Right cardiac atrium (tissue), 5 donors: ENCODE data around the gene PDE4D. TPM values are rescaled to one million over a fixed set of nuclear protein-coding genes. Genes with fewer than 3 reads are reported as not detected.
"Not testable (repeated sequence)": the region's sequence is repeated elsewhere in the genome, so short reads cannot be mapped to it uniquely, and the experiment has no call there.

Experiments
- ATAC-seq, 2 donors: fragments of 200-7000 bp; cut with Tn5 transposase; one replicate each; pipeline versions ENCODE4 v1.8.0 to v1.9.1; 2020; ENCODE audit warnings: moderate library complexity in 2 of 2, mild to moderate bottlenecking in 1 of 2
- DNase-seq, 3 donors: peaks; one replicate each; pipeline ENCODE4 v3.0.0-alpha.2; 2020
- H3K27ac ChIP-seq: one replicate; pipeline ENCODE4 v1.5.1; 2013; ENCODE audit warnings: mild to moderate bottlenecking, low read length, control low read depth, moderate library complexity
- H3K27me3 ChIP-seq: one replicate; pipeline ENCODE4 v1.6.1; 2013; ENCODE audit not compliant: control insufficient read depth, insufficient read depth
- H3K4me1 ChIP-seq: one replicate; pipeline ENCODE4 v1.6.1; 2013; ENCODE audit warnings: low read length; ENCODE audit not compliant: control insufficient read depth, insufficient read depth
- H3K4me3 ChIP-seq: one replicate; pipeline ENCODE4 v1.5.1; 2013; ENCODE audit warnings: low read length, control low read depth
- H3K9me3 ChIP-seq: one replicate; pipeline ENCODE4 v1.6.1; 2013; ENCODE audit warnings: low read length; ENCODE audit not compliant: control insufficient read depth
- WGBS: extraction: QIAGEN DNeasy Blood & Tissue Kit; methylation state at CpG from one replicate; pipeline ENCODE4 v1.1.7; 2013; 5-methylcytosine and 5-hydroxymethylcytosine counted together
- intact Hi-C, 4 donors: fragments of 100-400 bp; cut with DNase I; formaldehyde crosslinking; loops; one replicate each; pipeline versions ENCODE4 v1.11.0 to v1.14.0; 2022 to 2023
- polyA plus RNA-seq: library from polyadenylated mRNA; stranded (reverse); fragments of 200-250 nt; gene quantifications from one replicate; pipeline ENCODE4 v1.2.3, GENCODE V29; 2013
- total RNA-seq, 4 donors: library from RNA; stranded (reverse); fragmentation: NEBNext Ultra II Directional; extraction: Animal tissue kit (Norgen Biotek cat#: 25700); gene quantifications; one replicate each; pipeline ENCODE4 v1.2.1, GENCODE V29; 2021
- donor health status: healthy with polysubstance abuse.
- donor health status: DM: no; HTN: yes; CAD: no.
- donor health status: DM: no; HTN: no; CAD: no.
- donor health status: DM: no; HTN: yes; CAD: no; lungs with severe emphysema.
- donor health status: DM: yes; HTN: yes; CAD: no.

PDE4D gene
- total and polyA plus RNA-seq, 5 donors, result 13.2 to 104 (median 38.8) TPM

DNA sequence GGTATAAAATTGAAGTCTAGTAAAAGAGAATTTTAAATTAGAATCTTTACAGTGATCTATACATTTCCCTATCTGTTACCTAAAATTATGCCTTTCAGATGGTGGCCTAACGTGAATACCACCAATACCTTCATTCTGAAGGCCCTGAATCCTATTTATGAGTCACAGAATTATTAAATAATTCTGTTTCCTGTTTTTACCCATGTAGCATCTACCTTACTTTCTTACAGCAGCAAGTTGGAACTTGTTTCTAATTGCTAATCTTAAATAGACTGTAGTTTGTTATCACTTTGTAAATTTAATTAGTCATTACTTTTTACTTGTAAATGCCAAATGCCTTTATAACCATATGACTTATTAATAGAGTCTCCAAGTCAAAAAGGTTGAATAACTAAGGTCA is 135.0 kb downstream of the PDE4D start:
- ATAC-seq (no peak), DNase-seq (no peak)
- H3K27ac ChIP-seq, result no peak overlapping the region
- no peaks in the 10 kb centered on the region for H3K4me1 ChIP-seq
- H3K4me3 ChIP-seq, result no peak overlapping the region
- no peaks in the 10 kb centered on the region for H3K27me3 ChIP-seq
- intact Hi-C loops, result no loop called here
- no peaks in the 10 kb centered on the region for H3K9me3 ChIP-seq
- 85% methylated on average over 1 of the region's 1 CpG for WGBS

DNA sequence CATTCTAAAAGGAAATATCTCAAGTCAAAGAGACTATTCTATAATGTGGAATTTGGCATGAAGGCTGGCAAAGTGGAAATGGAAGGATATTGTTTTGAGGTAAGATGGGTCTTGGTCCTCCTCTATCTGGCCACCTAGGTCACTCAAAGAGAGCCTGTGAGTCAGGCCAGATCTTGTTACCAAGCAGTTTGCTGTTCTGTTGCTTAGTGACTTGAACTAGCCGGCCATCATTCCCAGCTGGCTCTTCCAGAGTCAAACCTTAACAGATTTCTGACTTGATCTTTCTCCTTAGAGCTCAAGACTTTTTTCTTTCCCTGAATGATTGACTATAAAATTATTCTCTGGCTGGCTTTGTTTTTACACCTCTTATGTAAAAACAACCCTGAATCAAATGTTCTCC is 136.1 kb downstream of the PDE4D start:
- 86% methylated on average over 1 of the region's 1 CpG for WGBS
- intact Hi-C loops, result no loop called here
- no peak for ATAC-seq
- Histone ChIP-seq H3K4me1 (no peaks in the 10 kb centered on the region), H3K9me3 (no peaks in the 10 kb centered on the region), H3K4me3 (no peak overlapping the region), H3K27ac (no peak overlapping the region), H3K27me3 (no peaks in the 10 kb centered on the region)
- no peak for DNase-seq

DNA sequence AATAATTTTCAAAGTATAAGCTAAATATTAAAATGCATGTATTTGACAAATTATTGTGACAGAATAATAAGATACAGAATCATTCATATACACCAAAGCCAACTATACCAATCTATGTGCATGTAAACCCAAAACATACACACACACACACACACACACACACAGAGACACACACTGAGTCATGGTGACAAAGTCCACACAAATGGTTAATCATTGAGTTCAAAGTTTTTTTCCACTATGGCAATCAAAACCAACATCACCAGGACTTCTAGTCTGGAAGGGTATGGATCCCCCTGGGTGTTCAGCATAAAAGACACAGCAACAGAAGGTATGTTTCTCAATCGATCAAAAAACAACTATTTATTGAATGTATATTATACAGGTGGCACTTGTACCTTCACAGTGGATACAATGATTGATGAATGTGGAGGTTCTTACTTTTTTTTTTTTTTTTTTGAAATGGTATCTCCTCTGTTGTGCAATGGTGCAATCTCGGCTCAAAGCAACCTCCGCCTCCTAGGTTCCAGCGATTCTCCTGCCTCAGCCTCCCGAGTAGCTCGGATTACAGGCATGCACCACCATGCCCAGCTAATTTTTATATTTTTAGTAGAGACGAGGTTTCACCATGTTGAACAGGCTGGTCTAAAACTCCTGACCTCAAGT is 137.0 kb downstream of the PDE4D start:
- H3K9me3 ChIP-seq, result no peaks in the 10 kb centered on the region
- no peak overlapping the region for H3K4me3 ChIP-seq
- DNase-seq (no peak), ATAC-seq (no peak)
- no peaks in the 10 kb centered on the region for H3K4me1 ChIP-seq
- H3K27me3 ChIP-seq, result no peaks in the 10 kb centered on the region
- no peak overlapping the region for H3K27ac ChIP-seq
- intact Hi-C loops, result no loop called here
- WGBS, result 96% methylated on average over 7 of the region's 7 CpGs

DNA sequence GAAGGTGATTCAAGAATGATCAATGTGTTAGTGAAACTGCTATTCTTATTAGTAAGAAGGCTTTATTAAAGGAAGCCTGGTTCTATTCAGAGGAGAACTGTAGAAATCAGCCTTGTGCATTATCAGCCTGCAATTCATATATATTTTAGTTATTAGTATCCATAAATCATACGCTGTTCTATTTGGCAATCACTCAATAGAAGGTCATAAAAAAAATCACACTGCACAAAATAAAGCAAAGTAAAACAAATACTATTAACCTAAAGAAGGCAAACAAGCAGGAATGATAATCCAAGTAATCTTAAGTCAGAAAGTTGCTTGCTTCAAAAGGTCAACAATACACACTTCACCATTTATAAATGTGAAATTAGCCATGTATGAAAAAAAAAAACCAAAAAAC is 138.1 kb downstream of the PDE4D start:
- intact Hi-C loops, result no loop called here
- Histone ChIP-seq H3K9me3 (no peaks in the 10 kb centered on the region), H3K27me3 (no peaks in the 10 kb centered on the region), H3K4me3 (no peak overlapping the region), H3K27ac (no peak overlapping the region), H3K4me1 (no peaks in the 10 kb centered on the region)
- 96% methylated on average over 1 of the region's 1 CpG for WGBS
- DNase-seq (no peak), ATAC-seq (no peak)

DNA sequence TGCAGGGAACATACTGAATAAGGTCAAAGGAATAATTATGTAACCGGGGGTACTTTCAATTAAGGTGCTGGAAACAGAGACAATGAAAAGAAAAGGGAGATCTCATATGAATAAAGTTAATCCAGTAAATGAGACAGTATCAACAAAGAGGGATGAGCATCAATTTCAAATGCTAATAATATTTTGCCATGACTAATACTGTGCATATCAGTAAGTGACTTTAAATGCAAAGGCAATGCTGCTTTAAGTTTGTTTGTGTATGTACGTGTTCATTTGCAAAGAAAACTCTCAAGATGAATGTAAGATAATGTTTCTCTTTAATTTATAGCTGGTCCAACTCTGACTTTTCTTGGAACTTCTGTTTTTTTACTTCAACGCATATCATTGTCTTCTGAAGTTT is 139.9 kb downstream of the PDE4D start:
- 87% methylated on average over 3 of the region's 3 CpGs for WGBS
- no peak for ATAC-seq
- intact Hi-C loops, result no loop called here
- no peak for DNase-seq
- Histone ChIP-seq H3K27me3 (no peaks in the 10 kb centered on the region), H3K4me1 (no peaks in the 10 kb centered on the region), H3K9me3 (no peaks in the 10 kb centered on the region), H3K4me3 (no peak overlapping the region), H3K27ac (no peak overlapping the region)

DNA sequence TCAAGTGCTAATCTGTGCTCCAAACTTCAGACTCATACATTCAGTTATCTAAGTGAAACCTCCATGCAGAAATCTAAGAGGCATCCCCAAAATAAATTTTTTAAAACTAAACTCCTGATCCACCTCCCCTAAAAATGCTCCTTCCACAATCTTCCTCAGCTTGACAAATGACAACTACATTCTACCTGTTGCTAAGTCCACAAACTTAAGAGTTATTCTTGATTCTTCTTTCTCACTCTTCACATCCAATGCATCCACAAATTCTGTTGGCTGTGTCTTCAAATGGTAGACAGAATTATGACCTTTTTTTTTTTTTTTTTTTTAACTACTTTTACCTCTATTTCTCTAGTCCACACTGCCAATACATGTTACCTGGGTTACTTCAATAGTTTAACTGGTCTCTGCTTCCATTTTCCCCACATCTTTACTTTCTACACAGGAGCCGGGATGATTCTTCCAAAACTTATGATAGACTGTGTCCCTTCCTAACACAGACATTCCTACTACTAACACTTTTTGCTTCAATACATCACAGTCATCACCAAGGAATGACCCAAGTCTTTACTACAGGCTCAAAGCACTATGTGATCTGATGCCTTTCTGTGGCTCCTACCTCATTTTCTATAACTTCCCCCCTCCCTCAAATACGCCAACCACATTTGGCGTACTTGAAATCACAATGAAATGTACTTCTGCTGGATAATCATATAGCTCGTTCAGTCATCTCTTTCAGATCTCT is 143.6 kb downstream of the PDE4D start:
- DNase-seq, result no peak
- H3K9me3 ChIP-seq, result no peaks in the 10 kb centered on the region
- no peak overlapping the region for H3K27ac ChIP-seq
- no peaks in the 10 kb centered on the region for H3K27me3 ChIP-seq
- H3K4me1 ChIP-seq, result peaks cover 2% of the 10 kb centered on the region
- 96% methylated on average over 4 of the region's 4 CpGs for WGBS
- H3K4me3 ChIP-seq, result no peak overlapping the region
- ATAC-seq, result no peak
- intact Hi-C loops, result no loop called here

DNA sequence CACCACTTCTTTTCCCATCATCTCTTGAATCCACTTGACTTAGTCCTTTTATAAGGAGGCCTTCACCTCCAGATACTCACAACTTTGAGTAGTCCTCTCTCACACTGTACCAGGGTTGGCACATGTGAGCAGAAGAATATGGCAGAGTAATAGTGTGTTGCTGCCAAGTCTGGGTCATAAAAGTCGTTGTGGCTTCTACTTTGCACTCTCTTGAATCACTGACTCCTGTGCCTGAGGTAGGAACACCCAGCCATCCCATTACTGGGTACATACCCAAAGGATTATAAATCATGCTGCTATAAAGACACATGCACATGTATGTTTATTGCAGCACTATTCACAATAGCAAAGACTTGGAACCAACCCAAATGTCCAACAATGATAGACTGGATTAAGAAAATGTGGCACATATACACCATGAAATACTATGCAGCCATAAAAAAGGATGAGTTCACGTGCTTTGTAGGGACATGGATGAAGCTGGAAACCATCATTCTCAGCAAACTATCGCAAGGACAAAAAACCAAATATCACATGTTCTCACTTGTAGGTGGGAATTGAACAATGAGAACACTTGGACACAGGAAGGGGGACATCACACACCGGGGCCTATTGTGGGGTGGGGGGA is 145.4 kb downstream of the PDE4D start:
- H3K9me3 ChIP-seq, intact Hi-C loops, ATAC-seq, DNase-seq, H3K4me1 ChIP-seq, H3K4me3 ChIP-seq, H3K27me3 ChIP-seq, H3K27ac ChIP-seq: not testable (repeated sequence)
- 93% methylated on average over 4 of the region's 4 CpGs for WGBS

DNA sequence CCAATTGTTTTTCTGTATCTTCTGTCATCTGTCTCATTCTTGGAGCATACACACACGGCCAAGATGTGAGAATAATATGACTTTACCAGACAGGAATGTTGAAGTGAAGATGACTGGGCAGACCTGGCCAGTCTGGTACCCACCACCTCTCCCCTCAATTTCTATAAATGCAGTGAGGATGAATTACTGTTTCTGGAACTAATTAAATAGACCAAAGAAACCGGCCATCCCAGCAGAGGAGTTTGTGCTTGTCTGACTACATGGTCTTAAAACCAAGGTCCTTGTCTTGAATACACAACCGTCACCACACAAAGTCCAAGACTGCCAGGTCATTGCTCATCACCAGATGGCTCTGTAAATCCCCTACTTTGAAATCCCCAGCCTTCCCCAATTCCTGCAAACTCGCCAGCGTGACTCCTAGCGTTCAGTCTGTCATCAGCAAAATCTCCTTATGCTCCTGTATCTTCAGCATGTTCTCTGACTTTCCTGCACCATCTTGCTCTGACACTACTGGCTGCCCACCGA is 147.2 kb downstream of the PDE4D start:
- Histone ChIP-seq H3K9me3 (no peaks in the 10 kb centered on the region), H3K4me3 (no peak overlapping the region), H3K27me3 (no peaks in the 10 kb centered on the region), H3K4me1 (peaks cover 2% of the 10 kb centered on the region), H3K27ac (no peak overlapping the region)
- DNase-seq (no peak), ATAC-seq (no peak)
- intact Hi-C loops, result no loop called here
- WGBS, result 82% methylated on average over 7 of the region's 7 CpGs

DNA sequence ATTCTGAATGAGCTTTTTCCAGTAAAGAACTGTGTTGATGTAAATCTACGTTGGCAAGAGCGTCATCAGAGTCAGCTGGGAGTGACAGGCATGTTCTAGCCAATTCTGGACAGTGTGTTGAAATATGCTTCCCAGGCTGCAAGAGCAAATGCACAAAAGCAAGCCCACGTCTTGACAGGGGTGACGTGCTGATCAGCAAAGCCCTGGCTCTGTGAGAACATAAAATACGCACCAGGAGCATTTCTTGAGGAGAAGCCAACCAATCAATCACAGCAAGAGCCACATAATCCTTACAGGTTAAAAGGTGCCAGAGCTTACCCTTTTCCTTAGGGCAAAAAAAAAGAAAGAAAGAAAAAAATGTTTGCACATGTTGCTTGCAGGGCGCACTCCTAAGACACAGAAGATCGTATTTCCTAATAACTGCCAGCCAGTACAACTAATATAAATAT is 148.1 kb downstream of the PDE4D start:
- H3K9me3 ChIP-seq, result no peaks in the 10 kb centered on the region
- peak overlapping the region; percentile 10 for H3K4me3 ChIP-seq
- H3K27me3 ChIP-seq, result no peaks in the 10 kb centered on the region
- intact Hi-C loops, result no loop called here
- ATAC-seq, result peak; percentile 92 to 93
- DNase-seq, result peak in 2 of 3 donors; percentile 52 to 71
- 40% methylated on average over 7 of the region's 7 CpGs for WGBS
- H3K4me1 ChIP-seq, result peaks cover 2% of the 10 kb centered on the region
- no peak overlapping the region for H3K27ac ChIP-seq

DNA sequence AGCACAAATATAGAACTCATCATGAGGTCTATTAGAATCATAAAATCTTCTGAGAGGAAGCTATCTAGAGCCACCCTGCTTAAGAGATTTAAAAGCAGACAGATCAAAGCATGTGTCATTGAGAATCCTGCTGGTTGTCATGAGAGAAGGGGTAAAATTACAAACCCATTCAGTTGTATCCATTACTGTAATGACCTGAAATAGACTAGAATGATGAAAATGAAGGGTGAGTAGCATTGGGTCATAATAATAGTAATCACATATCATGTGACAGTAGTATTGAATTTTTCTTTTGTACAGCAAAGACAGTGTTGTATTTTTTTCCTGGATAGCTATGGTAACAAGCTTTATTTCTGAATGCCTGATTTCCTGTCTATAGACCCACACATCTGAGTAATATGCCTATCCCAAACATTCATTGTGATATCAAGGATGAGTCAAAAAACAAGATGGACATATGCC is 149.0 kb downstream of the PDE4D start:
- Histone ChIP-seq H3K9me3 (no peaks in the 10 kb centered on the region), H3K27me3 (no peaks in the 10 kb centered on the region), H3K27ac (no peak overlapping the region), H3K4me1 (peaks cover 2% of the 10 kb centered on the region), H3K4me3 (no peak overlapping the region)
- ATAC-seq (peak in 1 of 2 donors; percentile 64), DNase-seq (no peak)
- intact Hi-C loops, result no loop called here

DNA sequence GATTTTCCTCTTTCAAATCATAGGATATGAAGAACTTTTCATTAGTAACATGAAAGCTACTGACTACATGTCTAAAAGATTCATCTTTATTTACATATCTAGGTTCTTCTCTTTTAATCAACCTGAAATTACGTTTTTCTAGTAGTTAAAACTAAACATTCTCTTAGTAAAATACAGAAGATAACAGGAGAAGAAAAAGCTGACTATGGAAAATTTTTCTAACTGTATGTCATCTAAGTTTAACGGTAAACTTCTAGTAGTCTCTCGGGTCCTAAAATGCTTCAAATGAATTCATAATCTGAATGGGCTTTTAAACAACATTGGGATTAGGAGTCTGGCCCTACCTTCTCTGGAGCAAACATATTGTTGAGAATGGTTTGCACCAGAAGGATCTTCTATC is 151.9 kb downstream of the PDE4D start:
- H3K4me3 ChIP-seq, result no peak overlapping the region
- no peaks in the 10 kb centered on the region for H3K9me3 ChIP-seq
- H3K27me3 ChIP-seq, result no peaks in the 10 kb centered on the region
- peaks cover 2% of the 10 kb centered on the region for H3K4me1 ChIP-seq
- intact Hi-C loops, result no loop called here
- no peak for DNase-seq
- no peak overlapping the region for H3K27ac ChIP-seq
- no peak for ATAC-seq
- WGBS, result 78% methylated on average over 3 of the region's 3 CpGs
